K562 (cell line): Measurements from ENCODE around the gene SHB. TPM values are rescaled to one million over a fixed set of nuclear protein-coding genes. Genes with fewer than 3 reads are reported as not detected.

Source experiments
- ARID1B ChIP-seq: fragments of 450-650 bp; IDR thresholded peaks from 2 replicates; pipeline ENCODE4 v1.6.1; 2016; ENCODE audit warnings: antibody characterized with exemption, mild to moderate bottlenecking, inconsistent platforms
- CEBPB ChIP-seq: fragments of 450-650 bp; IDR thresholded peaks from 2 replicates; pipeline ENCODE4 v1.6.1; 2016; ENCODE audit warnings: missing genetic modification characterization, missing compliant biosample characterization
- CXXC5 ChIP-seq: fragments of 250-450 bp; sonication (Bioruptor Pico); IDR thresholded peaks from 2 replicates; pipeline ENCODE4 v1.8.0; 2022; ENCODE audit warnings: inconsistent platforms, mild to moderate bottlenecking, moderate library complexity
- HBP1 ChIP-seq: fragments of 450-650 bp; formaldehyde crosslinking; IDR thresholded peaks from 2 replicates; pipeline ENCODE4 v1.4.0; 2022; ENCODE audit warnings: missing genetic modification characterization
- HIVEP1 ChIP-seq: fragments of 250-450 bp; sonication (Bioruptor Pico); IDR thresholded peaks from 2 replicates; pipeline ENCODE4 v1.4.0; 2020; ENCODE audit warnings: mild to moderate bottlenecking
- KLF13 ChIP-seq: fragments of 450-650 bp; IDR thresholded peaks from 2 replicates; pipeline ENCODE4 v1.6.1; 2016; ENCODE audit warnings: missing genetic modification characterization, low read depth, mild to moderate bottlenecking, missing compliant biosample characterization, moderate library complexity, borderline replicate concordance
- NONO ChIP-seq, 2 experiments: fragments of 200-400 bp in 1 of 2; fragments of 450-650 bp in 1 of 2; formaldehyde crosslinking in 1 of 2; IDR thresholded peaks; 2 replicates each; pipeline ENCODE4 v1.6.1; 2017; ENCODE audit warnings: low read depth in 2 of 2, mild to moderate bottlenecking in 2 of 2, moderate library complexity in 2 of 2, low read length in 1 of 2
- NR2C1 ChIP-seq, 2 experiments: fragments of 450-650 bp; IDR thresholded peaks; 2 replicates each; pipeline ENCODE4 v1.6.1; 2017; ENCODE audit warnings: mild to moderate bottlenecking in 2 of 2, antibody characterized with exemption in 1 of 2, inconsistent platforms in 1 of 2, missing compliant biosample characterization in 1 of 2, missing genetic modification characterization in 1 of 2
- SP1 ChIP-seq: sonication (generic); formaldehyde crosslinking; IDR thresholded peaks from 2 replicates; pipeline ENCODE4 v1.8.1; 2022; ENCODE audit warnings: mild to moderate bottlenecking, missing genetic modification reagents
- SPI1 ChIP-seq: IDR thresholded peaks from 2 replicates; pipeline ENCODE4 v1.6.1; 2011; ENCODE audit warnings: low read depth, low read length, control low read depth, borderline replicate concordance
- TFE3 ChIP-seq: fragments of 450-650 bp; formaldehyde crosslinking; IDR thresholded peaks from 2 replicates; pipeline ENCODE4 v1.4.0; 2020; ENCODE audit warnings: mild to moderate bottlenecking, mixed read lengths
- THAP12 ChIP-seq: fragments of 250-450 bp; sonication (Bioruptor Pico); IDR thresholded peaks from 2 replicates; pipeline ENCODE4 v1.9.0; 2021; ENCODE audit warnings: mild to moderate bottlenecking, inconsistent platforms
- TSC22D4 ChIP-seq: fragments of 450-650 bp; IDR thresholded peaks from 2 replicates; pipeline ENCODE4 v1.6.1; 2016; ENCODE audit warnings: missing genetic modification characterization, missing biosample characterization, control low read depth
- U2AF1 ChIP-seq: fragments of 200-400 bp; formaldehyde crosslinking; optimal IDR thresholded peaks from 2 replicates; pipeline ENCODE3; 2017; ENCODE audit warnings: mild to moderate bottlenecking, low read depth, low read length, moderate library complexity
- USF2 ChIP-seq: sonication (generic); formaldehyde crosslinking; IDR thresholded peaks from 2 replicates; pipeline ENCODE4 v1.5.0; 2020; ENCODE audit warnings: missing genetic modification reagents
- ZFX ChIP-seq: sonication (generic); formaldehyde crosslinking; IDR thresholded peaks from 2 replicates; pipeline ENCODE4 v1.8.0; 2022; ENCODE audit warnings: mild to moderate bottlenecking, missing genetic modification reagents, moderate library complexity
- ZNF143 ChIP-seq: sonication (generic); formaldehyde crosslinking; IDR thresholded peaks from 2 replicates; pipeline ENCODE4 v1.9.0; 2022; ENCODE audit warnings: mild to moderate bottlenecking, missing genetic modification reagents
- ZNF449 ChIP-seq: fragments of 250-450 bp; sonication (Bioruptor Pico); IDR thresholded peaks from 2 replicates; pipeline ENCODE4 v1.8.0; 2022; ENCODE audit warnings: moderate library complexity, mild to moderate bottlenecking, inconsistent platforms
- ZNF644 ChIP-seq: fragments of 200-800 bp; sonication (Bioruptor generic); IDR thresholded peaks from 2 replicates; pipeline ENCODE4 v1.6.1; 2016; ENCODE audit warnings: low read depth, missing genetic modification characterization, missing compliant biosample characterization
- ZNF77 ChIP-seq: fragments of 250-450 bp; sonication (Bioruptor Pico); IDR thresholded peaks from 2 replicates; pipeline ENCODE4 v1.5.0; 2020
- polyA plus RNA-seq, 8 experiments: library from polyadenylated mRNA; depleted of rRNA in 4 of 8; stranded (reverse) in 5 of 8; unstranded in 3 of 8; fragments of >200 nt; fragmentation: Nextera tagmentation in 2 of 8; fragmentation: Illumina TruSeq in 1 of 8; extraction: Ambion mirVana in 2 of 8; extraction: Trizol in 1 of 8; gene quantifications; 2 replicates each; pipeline versions ENCODE4 v1.2.1 to v1.2.3, GENCODE V29; 2011 to 2014; ENCODE audit warnings: inconsistent platforms in 1 of 8, missing spikeins in 1 of 8
- total RNA-seq, 7 experiments: library from RNA; depleted of rRNA in 6 of 7; stranded (reverse); fragments of >200 nt in 6 of 7; fragmentation: Illumina TruSeq in 2 of 7; extraction: Trizol in 2 of 7; gene quantifications; 2 replicates each; pipeline versions ENCODE4 v1.2.1 to v1.2.3, GENCODE V29; 2011 to 2021; ENCODE audit warnings: low replicate concordance in 1 of 7

Gene SHB
- total and polyA plus RNA-seq, 9 of the 15 experiments (the other 6 are each of a cell fraction or from before 2014, with no cell fraction given) = 0.78 to 16.0 (median 5.3) TPM

- TF ChIP-seq SPI1 = no peak
- no peak for TF ChIP-seq SP1 (CRISPR knock-in tag)
- TF ChIP-seq KLF13 (tag) = no peak
- TF ChIP-seq ZFX (CRISPR knock-in tag) = peak; percentile 16; the same call in 1 of the 2 replicates
- TF ChIP-seq ZNF644 (tag) = 0 out of 2 replicates have a peak, but pooled peaks have one; percentile 25
- peak; percentile 56; the same call in 1 of the 2 replicates for TF ChIP-seq ZNF449 (CRISPR knock-in tag)
- TF ChIP-seq NR2C1 (IDR thresholded peaks at IDR 0.05) = no peak
- TF ChIP-seq NR2C1 (tag; IDR thresholded peaks at IDR 0.05) = no peak
- no peak for TF ChIP-seq U2AF1
- TF ChIP-seq CXXC5 (CRISPR knock-in tag) = no peak
- no peak for TF ChIP-seq TSC22D4
- no peak for TF ChIP-seq HIVEP1
- TF ChIP-seq ZNF143 (CRISPR knock-in tag) = 0 out of 2 replicates have a peak, but pooled peaks have one; percentile 17
- TF ChIP-seq USF2 (CRISPR knock-in tag) = no peak
- TF ChIP-seq ZNF77 (CRISPR knock-in tag) = 0 out of 2 replicates have a peak, but pooled peaks have one; percentile 30
- TF ChIP-seq TFE3 (CRISPR knock-in tag) = no peak
- TF ChIP-seq ARID1B = no peak; the same call in 1 of the 2 replicates
- peak; percentile 8; the same call in 1 of the 2 replicates for TF ChIP-seq CEBPB (tag)
- no peak for TF ChIP-seq NONO (IDR thresholded peaks at IDR 0.05; ENCODE audit: low read depth in 2 of 2, low read length in 1 of 2)
- TF ChIP-seq THAP12 (CRISPR knock-in tag) = 0 out of 2 replicates have a peak, but pooled peaks have one; percentile 30
- TF ChIP-seq HBP1 (CRISPR knock-in tag) = no peak
Observed at GRCh38 chr9:37904445-37905130, 164.4 kb downstream of the SHB start (continued).
